HS-5 (cell line): Measurements from ENCODE around the gene KCNK16.
A peak's percentile ranks its signal among the peaks of the same experiment; 100 is the strongest.
"Not testable (repeated sequence)": the region's sequence is repeated elsewhere in the genome, so short reads cannot be mapped to it uniquely, and the experiment has no call there.

Experiments used
- DNase-seq: peaks from one replicate; pipeline ENCODE4 v3.0.0-alpha.2; 2012; ENCODE audit warnings: low read depth

The KCNK16 gene

DNA sequence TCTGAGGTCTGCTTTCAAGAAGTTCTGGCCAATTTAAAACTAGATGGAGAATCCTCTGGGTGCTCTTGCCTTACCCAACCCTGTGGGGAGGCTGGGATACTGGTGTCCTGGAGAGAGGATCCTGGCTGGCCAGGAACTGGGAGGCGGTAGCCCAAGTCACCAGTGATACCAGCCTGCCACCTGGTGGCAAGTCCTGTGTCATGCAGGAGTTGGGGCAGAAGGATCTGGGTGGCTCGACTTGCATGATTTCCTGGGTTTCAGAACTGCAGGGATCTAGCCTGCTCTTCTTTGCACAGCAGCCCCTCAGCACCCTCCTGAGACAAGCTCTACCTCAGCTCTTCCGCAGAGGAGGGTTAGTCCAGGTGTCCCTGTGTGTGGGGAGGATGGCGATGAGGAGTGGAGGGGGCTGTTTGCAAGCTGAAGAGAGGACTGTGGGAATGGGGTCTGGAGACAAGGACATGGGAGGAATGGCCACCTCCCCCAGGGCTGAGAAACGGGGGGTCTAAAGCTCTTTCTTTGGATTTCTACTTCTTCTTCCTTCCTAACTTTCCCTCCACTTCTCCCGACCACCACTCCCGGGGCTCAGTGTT lies 12.5 kb downstream of the KCNK16 start:
- peak; percentile 22 for DNase-seq

DNA sequence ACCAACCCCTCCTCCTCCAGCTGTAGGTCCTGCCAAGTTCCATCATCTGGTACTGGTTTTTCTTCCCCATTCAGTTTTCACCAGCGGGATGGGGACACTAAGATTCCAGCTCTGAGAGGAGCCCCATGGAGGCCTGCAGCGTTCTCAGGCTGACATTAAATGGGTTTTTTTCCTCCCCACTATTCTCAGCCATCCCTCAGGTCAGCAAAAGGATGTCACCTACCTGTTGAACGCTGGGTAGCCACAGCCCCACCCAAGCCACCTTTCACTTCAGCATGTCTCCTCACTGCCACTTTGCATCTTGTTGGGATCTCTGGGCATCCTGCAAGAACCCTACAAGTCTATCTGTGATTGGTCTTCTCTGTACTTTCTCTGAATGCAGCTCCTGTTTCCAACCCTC lies 15.0 kb downstream of the KCNK16 start:
- no peak for DNase-seq

DNA sequence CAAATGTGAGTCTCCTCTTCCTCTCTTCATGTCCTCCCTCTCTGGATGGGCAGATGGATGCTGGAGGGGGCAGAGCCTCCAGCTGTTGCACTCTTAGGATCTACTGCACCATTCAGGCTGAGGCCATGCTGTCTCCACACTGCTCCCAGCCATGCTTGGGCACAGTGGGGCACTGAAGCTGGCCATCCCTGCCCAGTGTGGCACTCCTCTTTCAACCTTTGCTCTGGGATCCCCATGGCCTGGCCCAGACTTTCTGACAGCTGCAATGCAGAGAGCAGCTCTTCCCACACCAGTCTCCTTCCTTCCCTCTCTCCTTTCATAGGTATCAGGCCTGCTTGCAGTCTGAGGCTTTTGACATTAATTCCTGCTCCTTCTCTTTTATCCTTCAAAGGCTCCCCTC lies 17.6 kb downstream of the KCNK16 start:
- no peak for DNase-seq

DNA sequence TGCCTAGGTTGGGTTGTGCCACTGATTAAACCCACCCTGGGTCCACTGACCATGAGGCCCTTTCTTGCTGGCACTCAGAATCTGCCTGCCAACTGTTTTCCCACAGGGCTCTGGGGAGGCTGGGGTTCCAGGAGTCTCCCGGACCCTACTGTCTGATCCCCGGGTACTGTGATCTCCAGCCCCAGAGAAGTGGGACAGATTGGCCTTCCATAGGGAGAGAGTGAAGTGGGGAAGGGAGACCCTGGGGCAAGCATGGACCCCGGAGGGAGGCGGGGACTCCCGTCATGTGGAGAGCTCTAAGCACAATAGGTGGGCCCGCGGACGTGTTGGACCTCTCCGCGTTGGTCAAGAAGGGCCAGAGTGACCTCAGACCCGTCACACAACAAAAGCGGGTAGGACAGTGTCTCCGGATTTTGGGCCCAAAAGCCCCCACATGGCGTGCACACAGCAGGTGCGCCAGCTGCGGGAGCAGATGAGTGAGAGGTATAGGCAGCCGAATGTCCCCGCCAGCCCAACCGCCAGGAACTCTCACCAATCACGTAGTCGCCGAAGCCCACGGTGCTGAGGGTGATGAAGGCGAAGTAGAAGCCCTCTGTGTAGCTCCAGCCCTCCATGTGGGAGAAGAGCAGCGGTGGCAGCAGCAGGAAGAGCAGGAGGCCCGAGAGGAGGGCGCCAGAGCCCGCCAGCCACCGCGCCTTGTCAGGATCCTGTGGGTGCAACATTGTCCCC lies 18.9 kb downstream of the KCNK16 start:
- no peak for DNase-seq

DNA sequence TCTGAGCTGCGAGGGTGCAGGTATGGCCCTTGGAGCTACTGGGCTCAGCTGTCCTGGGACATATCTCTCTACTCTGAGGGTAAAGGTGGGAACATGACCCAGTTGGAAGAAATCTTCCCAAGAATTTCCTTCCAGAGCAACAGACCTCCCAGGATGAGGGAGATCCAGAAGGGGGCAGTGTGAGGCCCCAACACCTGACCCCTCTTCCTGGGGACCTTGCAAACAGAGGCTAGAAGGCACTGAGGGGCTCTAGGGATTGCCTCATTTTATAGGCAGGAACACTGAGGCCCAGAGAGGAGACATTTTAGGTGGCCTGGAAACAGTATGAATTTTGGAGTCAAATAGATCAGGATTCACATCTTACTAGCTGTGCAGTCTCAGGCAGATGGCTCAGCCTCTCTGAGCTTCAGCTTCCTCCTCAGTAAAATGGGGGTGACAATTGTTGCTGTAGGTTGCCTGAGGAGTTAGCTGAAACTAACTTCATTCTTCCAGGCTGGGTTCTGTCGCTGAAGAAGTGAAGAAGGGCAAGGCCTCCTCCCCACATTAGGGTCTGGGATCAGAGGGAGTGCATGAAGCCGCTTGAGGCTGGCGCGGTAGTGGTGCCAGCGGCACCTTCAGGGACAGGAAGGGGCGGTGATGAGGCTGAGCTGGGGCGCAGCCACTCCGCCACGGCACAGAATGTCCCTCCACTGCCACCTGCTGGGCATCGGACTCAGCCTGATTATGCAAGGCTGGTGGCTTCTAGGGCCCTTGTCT lies 19.7 kb downstream of the KCNK16 start:
- no peak for DNase-seq

DNA sequence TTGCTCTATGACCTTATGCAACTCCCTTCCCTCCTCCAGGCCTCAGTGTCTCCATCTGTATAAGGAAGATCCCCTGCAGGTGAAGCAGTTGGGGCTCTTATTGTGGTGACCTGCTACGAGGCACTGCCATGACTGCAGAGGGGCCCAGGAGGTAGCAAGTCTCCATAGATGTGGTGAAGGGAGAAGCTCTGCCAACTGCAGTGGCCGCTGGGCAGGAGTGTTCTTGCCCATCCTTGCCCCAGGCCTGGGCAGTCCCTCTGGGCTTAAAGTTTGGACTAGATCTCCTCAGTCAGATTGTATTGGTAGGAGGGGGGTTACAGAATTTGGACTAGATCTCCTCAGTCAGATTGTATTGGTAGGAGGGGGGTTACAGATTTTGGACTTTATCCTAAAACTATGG lies 20.5 kb downstream of the KCNK16 start:
- DNase-seq = no peak

DNA sequence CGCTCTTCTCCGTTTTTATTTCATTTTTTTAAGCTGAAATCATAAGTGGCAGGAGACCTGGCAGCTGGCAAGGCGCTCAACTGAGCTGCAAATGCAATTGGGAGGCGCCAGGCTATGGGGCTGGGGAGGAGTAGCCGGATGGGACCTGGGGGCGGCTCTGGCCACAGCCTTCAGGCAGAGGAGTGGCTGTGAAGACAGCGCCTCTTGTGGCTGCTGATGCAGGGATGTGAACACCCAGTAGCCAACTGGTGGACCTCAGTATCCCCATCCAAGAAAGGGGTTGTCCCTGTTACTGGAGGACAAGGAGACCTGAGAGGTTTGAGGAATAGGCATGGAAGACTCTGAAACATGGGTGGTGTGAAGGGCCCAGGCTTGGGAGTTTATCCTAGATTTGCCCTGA lies 20.9 kb downstream of the KCNK16 start:
- DNase-seq = no peak

DNA sequence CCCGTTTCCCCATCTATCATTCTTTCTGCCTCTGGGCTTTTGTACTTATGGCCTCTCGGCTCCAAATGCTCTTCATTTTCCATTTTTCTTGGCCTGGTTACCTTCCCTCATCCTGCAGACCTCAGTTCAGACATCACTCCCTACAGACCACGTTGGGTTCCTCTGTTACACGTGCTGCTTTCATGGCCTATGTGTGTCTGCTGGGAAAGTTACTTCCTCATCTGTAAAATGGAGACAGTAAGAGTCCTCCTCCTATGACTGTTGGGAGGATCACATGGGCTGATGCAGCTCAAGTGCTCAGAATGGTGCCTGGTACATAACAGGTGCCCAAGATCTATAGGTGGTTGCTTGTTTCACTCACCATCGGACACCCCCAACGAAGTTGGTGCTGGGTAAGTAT lies 21.8 kb downstream of the KCNK16 start:
- no peak for DNase-seq

DNA sequence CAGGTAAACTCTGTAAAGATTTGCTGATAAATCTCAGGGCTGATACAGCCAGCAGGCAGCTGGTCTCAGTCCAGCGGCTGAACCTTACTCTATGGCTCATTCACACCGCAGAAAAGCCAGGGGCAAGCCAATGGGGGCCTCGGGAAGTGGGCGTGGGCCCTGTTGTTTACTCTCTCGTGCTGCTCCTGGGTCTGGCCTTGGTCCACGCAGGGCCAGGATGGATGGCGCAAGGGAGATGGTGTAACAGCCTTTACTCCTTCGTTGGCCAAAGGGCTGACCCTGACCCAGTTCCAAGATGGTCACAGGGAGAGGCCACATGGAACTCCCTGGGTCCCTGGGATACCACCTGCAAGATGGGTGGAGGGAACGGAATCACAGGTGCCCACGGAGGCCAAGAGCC lies 24.4 kb downstream of the KCNK16 start:
- DNase-seq = no peak

DNA sequence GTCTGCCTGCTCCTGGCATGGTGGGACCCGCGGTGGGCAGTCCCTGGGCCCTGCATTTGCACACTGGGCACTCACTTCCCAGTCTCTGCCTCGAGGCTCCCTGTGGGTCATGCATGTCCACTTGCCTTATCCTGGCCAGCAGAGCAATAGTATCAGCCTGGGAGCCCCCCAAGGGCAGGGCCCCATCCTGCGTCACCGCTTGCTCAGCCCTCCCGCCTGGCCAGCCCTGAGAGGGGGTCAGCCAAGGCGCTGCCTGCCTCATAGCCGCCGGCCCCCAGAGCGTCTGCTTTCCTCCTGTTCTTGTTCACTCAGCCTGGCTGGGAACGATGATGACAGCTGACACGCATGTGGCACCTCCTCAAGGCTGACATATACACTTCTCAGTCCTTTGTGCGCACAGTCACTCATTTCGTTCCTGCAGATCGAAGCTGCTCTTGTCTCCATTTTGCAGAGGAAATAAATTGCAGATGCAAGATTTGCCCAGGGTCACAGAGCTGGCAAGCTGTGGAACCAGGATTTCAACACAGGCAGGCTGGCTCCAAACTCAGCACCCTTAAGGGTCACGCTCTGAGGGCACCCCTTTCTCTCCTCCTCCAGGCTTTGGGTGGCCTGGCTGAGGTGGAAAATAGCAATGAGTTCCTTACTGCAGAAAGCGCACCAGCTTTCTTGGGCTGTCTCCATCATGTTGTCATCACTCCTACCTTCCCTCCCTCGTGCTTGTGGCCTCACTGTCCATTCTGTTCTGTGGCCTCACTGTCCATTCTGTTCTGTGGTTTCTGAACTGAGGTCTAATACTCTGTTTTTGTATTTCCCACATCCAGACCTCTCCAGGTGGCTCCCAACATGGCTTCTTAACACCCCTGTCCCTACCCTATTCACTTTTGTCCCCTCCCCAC lies 25.5 kb downstream of the KCNK16 start:
- no peak for DNase-seq

DNA sequence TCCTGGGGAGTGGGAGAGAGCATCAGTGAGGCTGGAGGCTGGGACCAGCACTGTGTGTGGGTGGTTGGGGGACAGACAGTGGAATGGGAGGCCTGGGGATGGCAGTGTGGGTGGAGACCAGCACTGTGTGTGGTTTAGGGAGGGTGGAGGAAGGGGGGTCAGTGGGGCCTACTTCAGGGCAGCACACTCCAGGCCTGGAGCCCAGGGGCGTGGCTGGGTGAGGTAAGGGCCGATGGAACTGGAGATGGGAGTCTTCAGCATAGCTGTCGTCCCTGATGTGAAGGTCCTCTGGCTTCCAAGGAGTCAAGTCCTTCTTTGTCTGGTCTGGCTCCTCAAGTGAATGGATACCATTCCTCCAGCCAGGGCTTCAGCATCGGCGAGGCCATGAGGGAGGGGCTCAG lies 26.9 kb downstream of the KCNK16 start:
- no peak for DNase-seq

DNA sequence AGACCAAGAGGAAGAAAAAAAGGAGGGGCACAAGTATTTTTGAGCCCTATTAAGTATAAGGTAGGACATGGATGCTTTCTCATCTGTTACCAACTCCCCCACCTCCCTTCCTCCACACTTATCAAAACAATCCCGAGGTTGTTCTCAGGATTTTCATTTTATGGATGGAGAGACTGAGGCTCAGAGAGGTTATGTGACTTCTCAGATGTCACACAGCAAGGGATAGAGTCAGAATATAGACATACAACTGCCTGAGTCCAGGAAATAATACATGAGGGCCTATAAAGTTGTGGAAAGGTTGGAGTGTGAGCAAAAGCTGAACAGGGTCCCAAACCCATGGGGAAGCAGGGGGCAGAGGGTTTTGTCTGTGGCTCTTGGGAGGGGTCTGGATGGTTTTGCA lies 27.6 kb downstream of the KCNK16 start:
- no peak for DNase-seq

DNA sequence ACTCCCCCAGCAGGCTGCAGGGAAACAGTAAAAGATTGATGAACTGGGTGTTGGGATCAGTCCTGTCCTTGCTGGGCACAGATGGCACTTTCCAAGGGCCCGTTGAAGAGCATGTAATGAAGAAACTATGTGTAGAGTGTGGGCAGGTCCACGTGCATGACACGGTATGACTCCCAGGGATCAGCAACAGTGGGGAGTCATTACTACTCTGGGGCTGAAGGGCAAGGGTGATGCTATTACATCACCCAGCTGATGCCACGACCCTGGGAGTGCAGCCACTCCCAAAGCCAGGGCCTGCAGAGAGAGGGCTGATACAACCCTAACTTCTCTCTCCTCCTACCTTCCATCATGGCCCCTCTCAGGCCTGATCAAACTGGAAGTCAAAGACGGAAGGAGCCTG lies 28.4 kb downstream of the KCNK16 start:
- DNase-seq = no peak

DNA sequence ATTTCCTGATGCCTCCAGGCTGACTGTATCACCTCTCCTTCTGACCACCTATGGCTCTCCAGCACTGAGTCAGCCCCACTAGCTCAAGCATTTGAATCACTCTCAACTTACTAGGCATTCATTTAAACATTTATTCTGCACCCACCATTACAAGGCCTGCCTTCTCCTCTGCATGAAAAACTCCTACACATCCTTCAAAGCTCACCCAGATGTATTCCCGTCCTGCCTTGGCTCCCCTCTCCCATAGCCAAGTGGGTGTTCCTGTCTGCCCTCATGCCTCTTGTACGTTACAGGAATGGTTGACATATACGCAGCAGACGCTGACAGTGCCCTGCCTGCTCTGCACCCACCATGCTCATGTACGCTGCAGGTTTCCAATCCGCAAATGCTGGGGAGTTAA lies 29.9 kb downstream of the KCNK16 start:
- no peak for DNase-seq

DNA sequence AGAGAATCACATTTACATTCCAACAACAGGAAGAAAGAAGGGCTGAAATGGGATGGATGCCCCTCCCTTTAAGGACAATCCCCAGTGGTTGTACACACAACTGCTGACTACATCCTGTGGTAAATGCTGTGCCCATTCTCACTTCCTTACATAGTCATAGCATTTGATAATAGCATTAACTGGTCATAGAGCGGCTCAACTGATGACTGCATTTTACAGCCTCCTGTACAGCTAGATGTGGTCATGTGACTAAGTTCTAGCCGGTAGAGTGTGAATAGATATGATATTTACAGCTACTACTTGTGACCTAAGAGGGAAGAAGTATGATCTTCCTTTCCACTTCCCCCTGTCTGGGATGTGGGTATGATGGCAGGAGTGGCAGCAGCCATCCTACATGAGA lies 33.0 kb downstream of the KCNK16 start:
- DNase-seq = no peak

DNA sequence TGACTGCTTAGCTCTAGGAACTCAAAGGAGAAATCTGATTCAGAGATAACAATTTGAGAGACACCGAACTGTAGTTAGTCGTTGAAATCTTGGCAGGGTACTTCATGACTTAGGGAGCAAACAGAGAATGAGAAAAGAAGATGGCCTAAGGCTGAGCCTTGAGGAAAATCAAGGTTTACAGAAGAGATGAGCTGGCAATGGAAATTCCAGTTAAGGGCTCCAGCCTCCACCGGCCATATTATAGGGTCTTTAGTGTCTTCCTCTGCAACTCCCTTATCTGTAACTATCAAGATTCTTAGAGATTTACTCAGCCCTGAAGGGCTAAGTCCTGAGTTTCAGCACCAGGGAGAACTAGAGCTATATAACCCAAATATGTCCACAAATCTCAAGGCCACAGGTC lies 34.9 kb downstream of the KCNK16 start:
- no peak for DNase-seq

DNA sequence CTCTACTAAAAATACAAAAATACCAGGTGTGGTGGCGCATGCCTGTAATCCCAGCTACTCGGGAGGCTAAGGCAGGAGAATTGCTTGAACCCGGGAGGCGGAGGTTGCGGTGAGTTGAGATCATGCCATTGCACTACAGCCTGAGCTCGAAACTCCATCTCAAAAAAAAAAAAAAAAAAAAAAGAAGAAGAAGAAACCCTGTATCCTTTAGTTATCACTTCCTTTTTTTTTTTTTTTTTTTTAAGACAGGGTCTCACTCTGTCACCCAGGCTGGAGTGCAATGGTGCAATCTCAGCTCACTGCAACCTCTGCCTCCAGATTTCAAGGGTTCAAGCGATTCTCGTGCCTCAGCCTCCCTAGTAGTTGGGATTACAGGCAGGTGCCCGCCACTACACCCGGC lies 35.9 kb downstream of the KCNK16 start:
- DNase-seq = not testable (repeated sequence)

DNA sequence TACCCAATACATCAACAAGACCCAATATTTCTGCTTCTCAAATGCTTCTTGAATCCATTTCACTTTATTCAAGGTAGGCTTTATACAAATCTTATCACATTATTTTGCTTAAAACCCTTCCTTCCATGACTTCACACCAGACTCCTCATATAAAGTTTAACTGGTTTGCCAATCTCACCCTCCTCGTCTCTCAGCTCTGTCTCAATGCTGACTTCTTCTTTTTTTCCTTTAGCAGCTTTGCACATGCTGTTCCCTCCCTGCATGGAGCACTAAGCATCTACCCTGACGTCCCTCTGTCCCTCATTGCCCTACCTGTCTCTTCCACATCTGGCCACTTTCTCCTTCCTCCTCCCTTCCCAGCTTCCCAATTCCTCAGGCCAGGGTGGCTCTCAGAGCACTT lies 39.7 kb downstream of the KCNK16 start:
- no peak for DNase-seq

DNA sequence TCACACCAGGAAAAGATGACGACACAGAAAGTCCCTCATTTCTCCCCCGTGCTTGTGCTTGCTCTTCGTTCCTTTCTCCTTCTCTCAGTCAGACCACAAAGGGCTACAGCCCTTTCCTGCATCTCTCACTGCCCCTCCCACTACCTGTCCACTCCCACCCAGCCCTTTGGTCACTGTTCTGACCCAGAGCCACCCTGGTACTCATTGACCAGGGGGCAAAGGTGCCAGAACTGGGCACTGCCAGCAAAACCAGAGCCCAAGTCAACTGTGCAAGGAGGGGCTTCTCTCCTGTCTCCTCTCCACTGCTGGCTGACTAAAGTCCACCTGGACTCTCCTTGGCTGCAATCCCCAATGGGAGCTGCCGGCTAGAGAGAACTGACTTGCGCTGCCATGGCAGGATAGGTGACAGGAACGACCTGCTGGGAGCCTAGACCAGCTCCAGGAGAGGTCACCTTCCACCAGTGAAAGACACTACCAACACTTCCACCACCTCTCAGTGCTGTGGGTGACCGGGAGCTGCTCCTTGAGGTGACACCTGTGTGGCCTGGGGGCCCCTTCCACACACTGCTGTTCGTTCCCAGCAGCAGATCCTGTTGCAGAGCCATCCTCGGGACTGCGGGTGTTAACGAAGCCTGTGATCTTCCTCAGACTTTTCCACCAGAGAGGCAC lies 41.1 kb downstream of the KCNK16 start:
- DNase-seq = no peak

DNA sequence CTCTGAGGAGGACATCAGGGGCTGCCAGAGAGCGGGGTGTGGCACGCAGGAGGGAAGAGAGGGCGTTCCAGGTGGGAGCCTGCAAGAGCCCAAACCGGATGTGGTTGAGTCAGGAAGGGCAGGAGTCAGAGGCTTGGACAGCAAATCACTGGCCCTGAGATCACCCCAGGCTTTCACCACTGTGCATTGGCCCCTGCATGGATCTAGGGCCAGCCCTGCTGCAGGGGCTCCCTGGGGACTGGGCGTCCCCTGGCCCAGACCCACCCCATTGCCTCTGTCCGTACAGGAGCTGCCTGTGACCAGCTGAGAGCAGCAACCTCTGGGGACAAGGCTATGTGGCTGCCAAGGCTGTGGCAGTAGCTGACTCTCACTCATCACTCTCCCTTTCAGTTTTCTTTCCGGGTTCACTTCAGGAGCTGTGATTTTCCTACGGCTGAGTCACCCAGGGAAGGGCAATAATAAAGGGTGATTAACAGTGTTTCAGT lies 42.2 kb downstream of the KCNK16 start:
- no peak for DNase-seq

DNA sequence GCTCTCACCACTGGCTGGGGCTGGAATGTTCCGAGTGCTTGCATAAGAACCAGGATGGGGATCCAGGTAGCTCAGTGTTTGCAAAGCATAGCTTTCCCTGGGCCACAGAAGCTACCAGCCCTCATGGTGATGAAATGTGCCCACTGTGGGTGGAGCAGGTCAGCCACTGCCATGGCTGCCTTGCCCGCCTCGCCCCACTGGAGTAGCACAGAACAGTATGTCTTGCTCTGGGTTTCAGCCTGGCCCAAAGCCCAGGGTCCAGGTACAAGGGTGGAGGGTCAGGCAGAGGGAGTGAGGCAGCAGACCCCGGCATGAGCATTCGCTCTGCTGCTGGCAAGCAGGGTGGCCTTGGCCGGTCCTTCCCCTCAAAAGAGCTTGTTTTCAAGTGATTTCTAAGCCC lies 43.0 kb downstream of the KCNK16 start:
- no peak for DNase-seq
